Measurements from ENCODE around the gene SORCS2. TPM values are rescaled to one million over a fixed set of nuclear protein-coding genes. Genes with fewer than 3 reads are reported as not detected.

The SORCS2 gene
- total and polyA plus RNA-seq, 9 donors: 7.4 to 24.9 (median 13.0) TPM

DNA sequence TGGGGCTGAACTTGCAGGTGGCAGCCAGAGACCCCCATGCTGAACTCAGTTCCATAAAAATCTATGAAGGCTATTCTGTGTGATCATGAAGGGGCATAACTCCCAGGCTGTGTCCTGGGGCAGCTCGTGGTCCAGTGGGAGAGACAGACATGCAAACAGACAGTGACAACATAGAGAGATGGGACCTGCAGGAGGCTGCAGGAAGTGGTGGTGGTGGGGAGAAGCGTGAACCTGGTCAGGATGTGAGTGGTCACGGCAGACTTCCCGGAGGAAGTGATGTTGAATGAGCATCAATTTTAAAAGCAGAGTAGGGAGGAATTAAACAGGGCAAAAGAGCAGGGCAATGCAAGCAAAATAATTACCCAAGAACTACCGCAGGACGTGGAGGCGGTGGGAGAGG, 23.2 kb upstream of the SORCS2 start:
- WGBS (ENCODE audit: insufficient coverage): 88% methylated on average over 6 of the region's 7 CpGs
- no peak for DNase-seq
- Histone ChIP-seq H3K36me3 (ENCODE audit: control insufficient read depth, insufficient read depth, low read length) (no peaks in the 10 kb centered on the region), H3K27ac (ENCODE audit: low read length) (no peak overlapping the region), H3K9me3 (replicated peaks; ENCODE audit: control insufficient read depth, low read depth, low read length) (no peaks in the 10 kb centered on the region), H3K27me3 (ENCODE audit: control insufficient read depth, insufficient read depth, low read length) (no peaks in the 10 kb centered on the region), H3K4me1 (ENCODE audit: control insufficient read depth, insufficient read depth, low read length) (peaks cover 12% of the 10 kb centered on the region), H3K4me3 (ENCODE audit: low read length) (no peak overlapping the region)

DNA sequence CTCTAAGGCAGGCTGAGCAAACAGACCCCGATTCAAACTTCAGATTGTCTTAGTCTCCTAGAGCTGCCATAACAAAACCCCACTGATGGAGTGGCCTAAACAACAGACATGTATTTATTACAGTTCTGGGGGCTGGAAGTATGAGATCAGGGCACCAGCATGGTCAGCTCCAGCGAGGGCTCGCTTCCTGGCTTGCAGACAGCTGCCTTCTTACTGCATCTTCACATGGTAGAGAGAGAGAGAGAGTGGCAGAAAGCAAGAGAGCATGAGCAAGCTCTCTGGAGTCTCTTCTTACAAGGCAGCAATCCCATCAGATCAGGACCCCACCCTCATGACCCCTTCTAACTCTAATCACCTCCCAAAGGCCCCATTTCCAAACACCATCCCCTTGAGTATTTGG, 22.3 kb upstream of the SORCS2 start:
- Histone ChIP-seq H3K4me3 (ENCODE audit: low read length) (no peak overlapping the region), H3K9me3 (replicated peaks; ENCODE audit: control insufficient read depth, low read depth, low read length) (no peaks in the 10 kb centered on the region), H3K4me1 (ENCODE audit: control insufficient read depth, insufficient read depth, low read length) (peaks cover 12% of the 10 kb centered on the region), H3K36me3 (ENCODE audit: control insufficient read depth, insufficient read depth, low read length) (no peaks in the 10 kb centered on the region), H3K27me3 (ENCODE audit: control insufficient read depth, insufficient read depth, low read length) (no peaks in the 10 kb centered on the region), H3K27ac (ENCODE audit: low read length) (no peak overlapping the region)
- DNase-seq: no peak
- no CpG with 5 or more reads among the region's 3 CpGs for WGBS (ENCODE audit: insufficient coverage)

DNA sequence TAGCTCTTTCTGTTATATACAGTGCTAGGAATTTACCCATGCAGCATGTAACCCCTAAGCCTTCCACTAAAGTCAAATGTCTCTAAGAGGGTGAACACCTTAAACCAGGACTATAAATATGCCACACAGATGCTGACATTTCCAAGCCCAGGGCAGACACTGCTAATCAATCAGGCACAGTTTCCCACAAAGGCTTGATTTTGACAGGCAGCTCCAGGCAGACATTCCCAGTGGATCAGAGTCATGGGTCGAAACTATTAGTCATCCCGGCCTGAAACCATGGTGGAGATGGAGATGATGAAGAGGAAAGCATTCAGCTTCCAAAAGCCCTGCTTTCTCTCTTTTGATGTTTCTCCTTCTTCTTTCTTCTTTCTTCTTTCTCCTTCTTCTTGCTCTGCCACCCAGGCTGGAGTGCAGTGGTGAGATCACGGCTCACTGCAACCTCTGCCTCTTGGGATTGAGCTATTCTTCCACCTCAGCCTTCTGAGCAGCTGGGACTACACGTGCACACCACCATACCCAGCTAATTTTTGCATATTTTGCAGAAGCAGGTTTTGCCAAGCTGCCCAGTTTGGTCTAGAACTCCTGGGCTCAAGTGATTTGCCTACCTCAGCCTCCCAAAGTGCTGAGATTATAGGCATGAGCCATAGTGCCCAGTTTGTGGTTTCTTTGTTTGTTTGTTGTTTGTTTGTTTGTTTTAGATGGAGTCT, 21.0 kb upstream of the SORCS2 start:
- Histone ChIP-seq H3K9me3 (replicated peaks; ENCODE audit: control insufficient read depth, low read depth, low read length) (no peaks in the 10 kb centered on the region), H3K27ac (ENCODE audit: low read length) (no peak overlapping the region), H3K27me3 (ENCODE audit: control insufficient read depth, insufficient read depth, low read length) (no peaks in the 10 kb centered on the region), H3K36me3 (ENCODE audit: control insufficient read depth, insufficient read depth, low read length) (no peaks in the 10 kb centered on the region), H3K4me1 (ENCODE audit: control insufficient read depth, insufficient read depth, low read length) (peaks cover 12% of the 10 kb centered on the region), H3K4me3 (ENCODE audit: low read length) (no peak overlapping the region)
- WGBS (ENCODE audit: insufficient coverage): 100% methylated on average over 1 of the region's 4 CpGs
- DNase-seq: no peak

DNA sequence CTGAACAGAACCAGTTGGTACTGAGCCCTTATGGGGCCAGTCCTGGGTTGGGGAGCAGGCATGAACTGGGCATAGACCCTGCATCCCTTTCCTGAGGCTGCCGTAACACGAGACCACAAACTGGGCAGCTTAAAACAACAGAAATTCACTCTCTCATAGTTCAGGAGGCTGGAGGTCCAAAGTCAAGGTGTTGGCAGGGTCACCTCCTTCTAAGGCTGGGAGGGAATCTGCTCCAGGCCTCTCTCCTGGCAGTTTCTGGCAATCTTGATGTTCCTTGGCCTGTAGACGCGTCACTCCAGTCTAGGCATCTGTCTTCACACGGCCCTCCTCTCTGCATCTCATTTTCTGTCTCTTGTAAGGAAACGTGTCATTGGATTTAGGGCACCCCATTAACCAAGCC, 19.8 kb upstream of the SORCS2 start:
- 83% methylated on average over 3 of the region's 6 CpGs for WGBS (ENCODE audit: insufficient coverage)
- no peak overlapping the region for H3K4me3 ChIP-seq (ENCODE audit: low read length)
- H3K9me3 ChIP-seq (replicated peaks; ENCODE audit: control insufficient read depth, low read depth, low read length): no peaks in the 10 kb centered on the region
- DNase-seq: no peak
- no peak overlapping the region for H3K27ac ChIP-seq (ENCODE audit: low read length)
- no peaks in the 10 kb centered on the region for H3K27me3 ChIP-seq (ENCODE audit: control insufficient read depth, insufficient read depth, low read length)
- H3K36me3 ChIP-seq (ENCODE audit: control insufficient read depth, insufficient read depth, low read length): no peaks in the 10 kb centered on the region
- H3K4me1 ChIP-seq (ENCODE audit: control insufficient read depth, insufficient read depth, low read length): peaks cover 3% of the 10 kb centered on the region

DNA sequence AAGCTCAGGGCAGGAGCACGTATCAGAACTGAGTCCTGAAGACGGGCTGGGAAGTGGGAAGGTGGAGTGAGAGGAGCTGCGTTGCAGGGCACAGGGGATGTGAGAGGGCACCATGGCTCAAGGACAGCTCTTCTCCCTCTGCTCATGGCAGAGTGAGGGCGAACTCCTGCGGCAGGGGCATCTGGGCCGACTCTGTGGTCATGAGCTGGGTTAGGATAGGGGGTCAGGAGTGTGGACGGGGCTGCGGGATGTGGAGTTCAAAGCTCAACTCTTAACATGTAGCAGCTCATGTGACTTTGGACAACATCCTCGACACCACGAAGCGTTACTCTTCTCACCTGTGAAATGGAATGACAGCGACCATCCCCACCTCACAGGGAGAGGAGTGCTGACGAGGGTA, 19.4 kb upstream of the SORCS2 start:
- H3K27me3 ChIP-seq (ENCODE audit: control insufficient read depth, insufficient read depth, low read length): no peaks in the 10 kb centered on the region
- no peak for DNase-seq
- no peaks in the 10 kb centered on the region for H3K4me1 ChIP-seq (ENCODE audit: control insufficient read depth, insufficient read depth, low read length)
- H3K36me3 ChIP-seq (ENCODE audit: control insufficient read depth, insufficient read depth, low read length): no peaks in the 10 kb centered on the region
- no peak overlapping the region for H3K27ac ChIP-seq (ENCODE audit: low read length)
- H3K9me3 ChIP-seq (replicated peaks; ENCODE audit: control insufficient read depth, low read depth, low read length): no peaks in the 10 kb centered on the region
- H3K4me3 ChIP-seq (ENCODE audit: low read length): no peak overlapping the region
- 91% methylated on average over 6 of the region's 13 CpGs for WGBS (ENCODE audit: insufficient coverage)

GRCh38 chr4:7173841-7174449, 18.4 kb upstream of the SORCS2 start:
- Histone ChIP-seq H3K9me3 (replicated peaks; ENCODE audit: control insufficient read depth, low read depth, low read length) (peaks cover 1% of the 10 kb centered on the region), H3K27ac (ENCODE audit: low read length) (no peak overlapping the region), H3K4me1 (ENCODE audit: control insufficient read depth, insufficient read depth, low read length) (no peaks in the 10 kb centered on the region), H3K36me3 (ENCODE audit: control insufficient read depth, insufficient read depth, low read length) (no peaks in the 10 kb centered on the region), H3K4me3 (ENCODE audit: low read length) (no peak overlapping the region), H3K27me3 (ENCODE audit: control insufficient read depth, insufficient read depth, low read length) (no peaks in the 10 kb centered on the region)
- WGBS (ENCODE audit: insufficient coverage): 60% methylated on average over 2 of the region's 9 CpGs
- DNase-seq: no peak

DNA sequence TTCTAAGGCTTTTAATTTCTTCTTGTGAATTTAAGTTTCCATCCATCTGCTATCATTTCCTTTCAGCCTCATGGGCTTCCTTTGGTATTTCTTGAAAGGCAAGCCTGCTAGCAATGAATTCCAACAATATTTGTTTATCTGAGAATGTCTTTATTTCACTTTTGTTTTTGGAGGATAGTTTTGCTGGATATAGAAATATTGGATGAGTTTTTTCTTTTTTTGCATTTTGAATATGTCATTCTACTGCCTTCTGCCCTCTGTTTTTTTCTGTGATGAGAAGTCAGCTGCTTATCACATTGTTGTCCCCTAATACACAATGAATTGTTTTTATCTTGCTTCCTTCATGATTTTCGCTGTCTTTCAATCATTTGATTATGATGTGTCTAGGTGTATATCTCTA, 13.2 kb upstream of the SORCS2 start:
- H3K36me3 ChIP-seq (ENCODE audit: control insufficient read depth, insufficient read depth, low read length): no peaks in the 10 kb centered on the region
- H3K4me1 ChIP-seq (ENCODE audit: control insufficient read depth, insufficient read depth, low read length): no peaks in the 10 kb centered on the region
- no peak for DNase-seq
- H3K4me3 ChIP-seq (ENCODE audit: low read length): no peak overlapping the region
- peaks cover 11% of the 10 kb centered on the region for H3K9me3 ChIP-seq (replicated peaks; ENCODE audit: control insufficient read depth, low read depth, low read length)
- H3K27me3 ChIP-seq (ENCODE audit: control insufficient read depth, insufficient read depth, low read length): no peaks in the 10 kb centered on the region
- no CpG with 5 or more reads among the region's 1 CpG for WGBS (ENCODE audit: insufficient coverage)
- H3K27ac ChIP-seq (ENCODE audit: low read length): no peak overlapping the region

- no peak overlapping the region for H3K27ac ChIP-seq (ENCODE audit: low read length)
- H3K9me3 ChIP-seq (replicated peaks; ENCODE audit: control insufficient read depth, low read depth, low read length): peaks cover 11% of the 10 kb centered on the region
- H3K36me3 ChIP-seq (ENCODE audit: control insufficient read depth, insufficient read depth, low read length): no peaks in the 10 kb centered on the region
- no peaks in the 10 kb centered on the region for H3K4me1 ChIP-seq (ENCODE audit: control insufficient read depth, insufficient read depth, low read length)
- 50% methylated on average over 4 of the region's 4 CpGs for WGBS (ENCODE audit: insufficient coverage)
- no peak for DNase-seq
- H3K4me3 ChIP-seq (ENCODE audit: low read length): no peak overlapping the region
- H3K27me3 ChIP-seq (ENCODE audit: control insufficient read depth, insufficient read depth, low read length): no peaks in the 10 kb centered on the region
Measured at GRCh38 chr4:7180938-7181337, 11.4 kb upstream of the SORCS2 start.

- H3K27me3 ChIP-seq (ENCODE audit: control insufficient read depth, insufficient read depth, low read length): peaks cover 1% of the 10 kb centered on the region
- no peaks in the 10 kb centered on the region for H3K36me3 ChIP-seq (ENCODE audit: control insufficient read depth, insufficient read depth, low read length)
- WGBS (ENCODE audit: insufficient coverage): 64% methylated on average over 2 of the region's 3 CpGs
- H3K9me3 ChIP-seq (replicated peaks; ENCODE audit: control insufficient read depth, low read depth, low read length): peaks cover 11% of the 10 kb centered on the region
- H3K27ac ChIP-seq (ENCODE audit: low read length): no peak overlapping the region
- no peak for DNase-seq
- no peak overlapping the region for H3K4me3 ChIP-seq (ENCODE audit: low read length)
- H3K4me1 ChIP-seq (ENCODE audit: control insufficient read depth, insufficient read depth, low read length): no peaks in the 10 kb centered on the region
Measured at GRCh38 chr4:7182616-7183015, 9.7 kb upstream of the SORCS2 start.

DNA sequence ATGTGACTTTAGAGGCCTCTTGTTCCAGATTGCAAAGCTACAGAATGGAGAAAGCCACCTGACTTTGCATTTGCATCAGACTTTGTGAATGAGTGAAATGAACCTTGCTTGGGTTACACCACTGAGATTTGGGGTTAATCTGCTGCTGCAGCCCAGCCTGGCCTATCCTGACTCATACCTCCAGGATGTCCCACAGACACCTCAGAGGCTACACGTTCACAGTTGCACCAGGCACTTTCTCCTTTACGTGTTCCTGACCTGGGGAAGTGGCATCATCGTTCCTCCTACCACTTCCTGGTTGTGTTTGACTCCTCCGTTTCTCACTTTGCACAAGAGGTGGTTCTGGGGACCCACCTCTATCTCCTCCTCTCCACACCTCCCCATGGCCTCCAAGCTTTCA, 9.2 kb upstream of the SORCS2 start:
- 66% methylated on average over 4 of the region's 4 CpGs for WGBS (ENCODE audit: insufficient coverage)
- H3K36me3 ChIP-seq (ENCODE audit: control insufficient read depth, insufficient read depth, low read length): no peaks in the 10 kb centered on the region
- DNase-seq: no peak
- peaks cover 11% of the 10 kb centered on the region for H3K9me3 ChIP-seq (replicated peaks; ENCODE audit: control insufficient read depth, low read depth, low read length)
- no peak overlapping the region for H3K4me3 ChIP-seq (ENCODE audit: low read length)
- H3K27ac ChIP-seq (ENCODE audit: low read length): no peak overlapping the region
- peaks cover 7% of the 10 kb centered on the region for H3K27me3 ChIP-seq (ENCODE audit: control insufficient read depth, insufficient read depth, low read length)
- no peaks in the 10 kb centered on the region for H3K4me1 ChIP-seq (ENCODE audit: control insufficient read depth, insufficient read depth, low read length)
